Measurements from ENCODE around the gene RET. TPM values are rescaled to one million over a fixed set of nuclear protein-coding genes. Genes with fewer than 3 reads are reported as not detected.

Gene RET
- total RNA-seq, 4 donors from 2014 or later = 1.4 to 3.9 (median 1.8) TPM

- no peaks in the 10 kb centered on the region for H3K9me3 ChIP-seq
- no peak overlapping the region for H3K27ac ChIP-seq
- no peaks in the 10 kb centered on the region for H3K4me1 ChIP-seq
- no peaks in the 10 kb centered on the region for H3K36me3 ChIP-seq
- H3K27me3 ChIP-seq = no peaks in the 10 kb centered on the region
- no peak overlapping the region for H3K4me3 ChIP-seq
- TF ChIP-seq POLR2A (IDR thresholded peaks at IDR 0.05) (no peak), CTCF (IDR thresholded peaks at IDR 0.05) (no peak), EP300 (IDR thresholded peaks at IDR 0.05) (no peak), POLR2AphosphoS5 (IDR thresholded peaks at IDR 0.05) (no peak)
- no peak for ATAC-seq
- 75 to 96% methylated on average over 1 to 4 of the region's 16 CpGs for WGBS, 2 donors (ENCODE audit: low coverage in 1 of 2)
Observed at GRCh38 chr10:43113201-43114087, 36.6 kb downstream of the RET start.

GRCh38 chr10:43114088-43114742 is 37.3 kb downstream of the RET start:
- H3K4me1 ChIP-seq = no peaks in the 10 kb centered on the region
- 91 to 93% methylated on average over 10 to 11 of the region's 24 CpGs for WGBS, 2 donors (ENCODE audit: low coverage in 1 of 2)
- TF ChIP-seq EP300 (IDR thresholded peaks at IDR 0.05) (no peak), CTCF (IDR thresholded peaks at IDR 0.05) (no peak), POLR2A (IDR thresholded peaks at IDR 0.05) (no peak), POLR2AphosphoS5 (IDR thresholded peaks at IDR 0.05) (no peak)
- H3K36me3 ChIP-seq = no peaks in the 10 kb centered on the region
- no peak overlapping the region for H3K27ac ChIP-seq
- no peaks in the 10 kb centered on the region for H3K9me3 ChIP-seq
- no peak for ATAC-seq
- H3K27me3 ChIP-seq = no peaks in the 10 kb centered on the region
- no peak overlapping the region for H3K4me3 ChIP-seq

GRCh38 chr10:43114743-43115611 is 38.1 kb downstream of the RET start:
- H3K9me3 ChIP-seq = no peaks in the 10 kb centered on the region
- H3K4me1 ChIP-seq = no peaks in the 10 kb centered on the region
- no peaks in the 10 kb centered on the region for H3K27me3 ChIP-seq
- WGBS, 2 donors (ENCODE audit: low coverage in 1 of 2) = 25% methylated on average over 2 of the region's 17 CpGs; no CpG with 5 or more reads in 1 of the 2 donors
- H3K27ac ChIP-seq = no peak overlapping the region
- no peak for TF ChIP-seq POLR2AphosphoS5 (IDR thresholded peaks at IDR 0.05)
- no peak overlapping the region for H3K4me3 ChIP-seq
- ATAC-seq = no peak
- H3K36me3 ChIP-seq = no peaks in the 10 kb centered on the region

GRCh38 chr10:43115881-43116595 is 39.2 kb downstream of the RET start:
- H3K27me3 ChIP-seq = no peaks in the 10 kb centered on the region
- H3K27ac ChIP-seq = no peak overlapping the region
- H3K4me1 ChIP-seq = peaks cover 0 to 2% (median 0%) of the 10 kb centered on the region in 3 donors
- no peaks in the 10 kb centered on the region for H3K36me3 ChIP-seq
- no peaks in the 10 kb centered on the region for H3K9me3 ChIP-seq
- TF ChIP-seq CTCF (IDR thresholded peaks at IDR 0.05) (no peak), POLR2AphosphoS5 (IDR thresholded peaks at IDR 0.05) (no peak), EP300 (IDR thresholded peaks at IDR 0.05) (no peak), POLR2A (IDR thresholded peaks at IDR 0.05) (no peak)
- ATAC-seq = no peak
- WGBS, 2 donors (ENCODE audit: low coverage in 1 of 2) = 87 to 93% methylated on average over 3 to 9 of the region's 10 CpGs
- H3K4me3 ChIP-seq = no peak overlapping the region
